ENCODE data around the gene SLC1A2.
A peak's percentile ranks its signal among the peaks of the same experiment; 100 is the strongest.

Gene SLC1A2

DNA sequence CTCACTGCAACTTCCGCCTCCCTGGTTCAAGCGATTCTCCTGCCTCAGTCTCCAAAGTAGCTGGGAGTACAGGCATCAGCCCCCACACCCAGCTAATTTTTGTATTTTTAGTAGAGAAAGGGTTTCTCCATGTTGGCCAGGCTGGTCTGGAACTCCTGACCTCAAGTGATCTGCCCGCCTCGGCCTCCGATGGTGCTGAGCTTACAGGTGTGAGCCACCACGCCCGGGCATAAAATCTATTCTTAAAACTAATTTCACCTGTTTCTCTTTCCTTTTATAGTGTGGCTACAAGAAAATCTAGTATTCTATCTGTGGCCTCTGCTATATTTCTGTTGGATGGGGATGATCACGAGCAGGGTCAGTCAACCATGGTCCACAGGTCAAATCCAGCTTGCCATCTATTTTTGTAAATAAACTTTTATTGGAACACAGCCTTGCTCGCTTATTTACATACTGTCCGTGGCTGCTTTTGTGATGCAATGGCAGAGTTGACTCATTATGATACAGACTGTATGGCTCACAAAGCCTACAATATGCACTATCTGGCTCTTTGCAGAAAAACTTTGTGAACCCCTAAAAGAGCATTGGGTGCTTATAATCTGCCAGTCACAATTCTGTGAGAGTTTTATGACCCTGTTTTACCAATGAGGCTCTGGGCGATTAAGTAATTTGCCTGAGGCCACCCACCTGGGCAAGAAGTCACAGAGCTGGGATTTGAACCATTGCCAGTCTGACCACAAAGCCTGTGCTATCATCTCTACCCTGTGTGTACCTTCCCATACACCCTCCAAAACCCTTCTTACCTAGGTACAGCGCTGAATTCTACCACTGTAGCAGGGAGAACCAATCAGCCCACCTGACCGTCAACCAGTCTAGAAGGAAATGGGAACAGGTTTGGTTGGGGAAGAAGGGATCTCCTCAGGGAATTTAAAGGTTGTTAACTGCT is 28.3 kb downstream of the SLC1A2 start:
- DNase-seq (ENCODE audit: low read depth), result peak; percentile 77

DNA sequence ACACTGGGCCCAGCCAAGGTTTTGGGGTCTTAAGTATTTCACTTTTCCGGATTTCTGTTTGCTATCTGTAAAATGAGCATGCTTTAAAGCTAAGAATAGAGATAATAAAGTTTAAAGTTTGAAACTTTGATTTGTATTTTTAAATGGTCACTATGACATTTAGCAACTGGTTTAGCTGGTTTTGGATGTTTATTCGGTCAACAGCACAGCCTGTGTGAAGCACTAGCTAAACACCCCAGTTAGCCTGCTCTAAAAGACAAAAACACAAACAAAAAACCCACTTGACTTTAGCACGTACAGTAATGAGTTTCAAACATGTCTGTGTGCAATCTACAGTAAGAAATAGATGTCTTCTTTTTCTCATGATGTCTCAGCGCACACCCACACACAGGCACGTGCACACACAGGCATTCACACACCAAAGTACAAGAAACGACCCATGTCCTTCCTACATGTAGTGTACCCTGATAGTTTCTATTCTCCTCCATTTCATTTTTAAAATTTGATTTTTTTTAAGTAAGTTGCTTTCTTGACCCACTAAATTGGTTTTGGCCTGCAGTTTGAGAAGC is 29.4 kb downstream of the SLC1A2 start:
- no peak for DNase-seq (ENCODE audit: low read depth)
- no peak overlapping the region for H3K4me3 ChIP-seq (replicated peaks; ENCODE audit: low read depth, low read length)
- TF ChIP-seq, protein P1, sequence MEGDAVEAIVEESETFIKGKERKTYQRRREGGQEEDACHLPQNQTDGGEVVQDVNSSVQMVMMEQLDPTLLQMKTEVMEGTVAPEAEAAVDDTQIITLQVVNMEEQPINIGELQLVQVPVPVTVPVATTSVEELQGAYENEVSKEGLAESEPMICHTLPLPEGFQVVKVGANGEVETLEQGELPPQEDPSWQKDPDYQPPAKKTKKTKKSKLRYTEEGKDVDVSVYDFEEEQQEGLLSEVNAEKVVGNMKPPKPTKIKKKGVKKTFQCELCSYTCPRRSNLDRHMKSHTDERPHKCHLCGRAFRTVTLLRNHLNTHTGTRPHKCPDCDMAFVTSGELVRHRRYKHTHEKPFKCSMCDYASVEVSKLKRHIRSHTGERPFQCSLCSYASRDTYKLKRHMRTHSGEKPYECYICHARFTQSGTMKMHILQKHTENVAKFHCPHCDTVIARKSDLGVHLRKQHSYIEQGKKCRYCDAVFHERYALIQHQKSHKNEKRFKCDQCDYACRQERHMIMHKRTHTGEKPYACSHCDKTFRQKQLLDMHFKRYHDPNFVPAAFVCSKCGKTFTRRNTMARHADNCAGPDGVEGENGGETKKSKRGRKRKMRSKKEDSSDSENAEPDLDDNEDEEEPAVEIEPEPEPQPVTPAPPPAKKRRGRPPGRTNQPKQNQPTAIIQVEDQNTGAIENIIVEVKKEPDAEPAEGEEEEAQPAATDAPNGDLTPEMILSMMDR (IDR thresholded peaks at IDR 0.05; ENCODE audit: low read length, missing control alignments), result no peak

More for the DNA sequence above, 28.3 kb downstream of the SLC1A2 start:
- no peak overlapping the region for H3K4me3 ChIP-seq (replicated peaks; ENCODE audit: low read depth, low read length)
- TF ChIP-seq, protein P1 (IDR thresholded peaks at IDR 0.05; ENCODE audit: low read length, missing control alignments), result no peak

DNA sequence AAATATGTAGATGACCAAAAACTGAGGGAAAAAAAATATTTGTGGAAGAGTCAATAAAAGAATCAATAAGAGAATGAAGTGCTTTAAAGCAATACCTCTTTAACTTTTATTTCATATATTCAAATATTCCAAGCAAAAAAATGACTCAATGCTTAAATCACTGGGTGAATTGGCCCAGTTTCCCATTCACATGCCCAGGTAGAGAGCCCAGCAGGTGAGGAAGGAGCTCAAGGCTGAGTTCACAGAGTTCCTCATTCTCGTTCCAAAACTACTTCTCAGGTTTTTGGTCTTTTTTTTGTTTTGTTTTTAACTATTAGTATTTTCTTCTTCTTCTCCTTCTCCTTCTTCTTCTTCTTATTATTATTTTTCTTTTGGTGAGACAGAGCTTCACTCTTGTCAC is 30.2 kb downstream of the SLC1A2 start:
- H3K4me3 ChIP-seq (replicated peaks; ENCODE audit: low read depth, low read length), result no peak overlapping the region
- TF ChIP-seq, protein P1 (IDR thresholded peaks at IDR 0.05; ENCODE audit: low read length, missing control alignments), result no peak
- DNase-seq (ENCODE audit: low read depth), result no peak

DNA sequence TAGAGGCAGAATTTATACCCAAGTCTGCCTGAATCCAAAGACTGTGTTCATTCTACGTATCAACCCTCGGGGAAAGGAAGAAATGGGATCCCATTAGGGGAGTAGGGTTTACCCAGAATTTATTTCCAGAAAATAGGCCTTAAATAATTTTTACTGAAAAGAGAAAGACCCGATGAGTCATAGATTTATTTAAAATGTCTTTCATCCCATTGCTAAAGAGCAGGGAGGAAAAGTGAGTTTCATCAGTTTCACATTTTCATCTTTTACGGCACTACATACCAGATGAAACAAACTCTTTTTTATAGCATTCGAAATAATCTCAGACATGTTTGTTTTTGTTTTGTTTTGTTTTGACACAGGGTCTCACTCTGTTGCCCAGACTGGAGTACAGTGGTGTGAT is 31.3 kb downstream of the SLC1A2 start:
- H3K4me3 ChIP-seq (replicated peaks; ENCODE audit: low read depth, low read length), result no peak overlapping the region
- DNase-seq (ENCODE audit: low read depth), result no peak
- TF ChIP-seq, protein P1 (IDR thresholded peaks at IDR 0.05; ENCODE audit: low read length, missing control alignments), result no peak

DNA sequence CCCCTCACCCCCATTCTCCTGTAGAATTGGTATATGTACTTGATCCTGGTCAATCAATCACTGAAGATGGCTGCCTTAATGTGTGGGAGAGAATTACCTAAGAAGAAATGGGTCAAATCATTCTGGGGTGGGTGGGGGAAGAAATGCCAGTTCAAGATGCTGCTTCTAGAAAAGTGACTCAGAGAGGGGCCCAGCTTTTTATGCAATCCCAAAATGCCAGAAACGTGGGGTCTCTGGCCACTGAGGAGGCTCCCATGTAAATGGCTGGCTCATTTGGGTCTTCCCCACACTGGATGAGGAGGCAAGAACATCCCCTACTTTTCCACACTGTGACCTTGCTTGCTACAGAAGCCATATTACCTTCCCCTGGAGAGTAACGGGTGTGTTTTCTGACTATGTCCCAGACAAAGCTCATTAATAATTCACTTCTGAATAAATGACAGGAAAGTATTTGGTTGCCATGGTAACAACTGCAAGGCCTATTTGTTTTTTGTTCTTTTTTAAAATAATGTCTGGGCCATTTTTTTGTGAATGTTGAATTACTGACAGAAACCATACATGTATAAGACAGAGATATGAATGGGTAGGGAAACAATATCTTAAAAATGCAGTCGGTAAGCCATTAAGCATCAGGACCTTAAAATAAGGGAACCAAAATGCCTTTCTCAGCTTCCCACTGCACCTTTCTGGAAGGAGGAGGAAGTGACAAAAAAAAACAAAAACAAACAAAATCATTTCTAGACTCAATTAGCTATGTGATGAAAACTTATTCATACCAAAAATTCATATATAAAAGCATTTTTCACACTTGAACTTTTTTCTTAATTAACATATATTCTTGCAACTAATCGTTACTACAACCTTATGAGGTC is 32.0 kb downstream of the SLC1A2 start:
- peak; percentile 20 for DNase-seq (ENCODE audit: low read depth)
- H3K4me3 ChIP-seq (replicated peaks; ENCODE audit: low read depth, low read length), result no peak overlapping the region
- TF ChIP-seq, protein P1 (IDR thresholded peaks at IDR 0.05; ENCODE audit: low read length, missing control alignments), result no peak

DNA sequence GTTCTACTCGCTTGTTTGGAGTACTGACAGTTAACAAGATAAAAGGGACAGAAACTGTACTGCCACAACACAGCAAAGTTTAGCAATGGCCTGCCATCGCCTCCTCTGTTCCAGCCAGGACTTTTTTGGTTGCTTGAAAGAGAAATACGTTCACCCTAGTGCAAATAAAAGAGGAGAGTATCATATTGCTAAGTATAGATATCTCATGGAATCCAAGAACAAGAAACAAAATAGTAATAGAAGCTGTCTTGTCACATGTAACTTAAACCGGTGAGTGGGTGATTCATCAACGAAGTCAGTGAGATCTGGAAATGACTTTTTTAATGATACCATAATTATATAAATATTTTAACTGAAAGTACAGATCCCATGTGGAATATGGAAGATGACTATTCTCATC is 35.4 kb downstream of the SLC1A2 start:
- TF ChIP-seq, protein P1 (IDR thresholded peaks at IDR 0.05; ENCODE audit: low read length, missing control alignments), result no peak
- DNase-seq (ENCODE audit: low read depth), result no peak
- H3K4me3 ChIP-seq (replicated peaks; ENCODE audit: low read depth, low read length), result no peak overlapping the region

Measured in fibroblast of pulmonary artery (primary cell).